Progenitor cell of endocrine pancreas (in vitro differentiated cells): ENCODE measurements around the gene ITGAD. TPM values are rescaled to one million over a fixed set of nuclear protein-coding genes. Genes with fewer than 3 reads are reported as not detected.

Source experiments
- DNase-seq: peaks from one replicate; pipeline ENCODE4 v3.0.0; 2021; ENCODE audit warnings: low spot score; ENCODE audit not compliant: unreplicated experiment
- H3K27ac Mint-ChIP-seq: 2 replicates; pipeline ENCODE4 v1.8.0; 2021; ENCODE audit warnings: mild to moderate bottlenecking, moderate library complexity, mixed read lengths
- H3K27me3 Mint-ChIP-seq: 2 replicates; pipeline ENCODE4 v1.8.0; 2021; ENCODE audit warnings: mixed read lengths
- H3K36me3 Mint-ChIP-seq: 2 replicates; pipeline ENCODE4 v1.8.0; 2022; ENCODE audit warnings: mixed read lengths; ENCODE audit not compliant: insufficient read depth
- H3K4me1 Mint-ChIP-seq: 2 replicates; pipeline ENCODE4 v1.8.0; 2021; ENCODE audit warnings: low read depth, mixed read lengths
- H3K4me3 Mint-ChIP-seq: 2 replicates; pipeline ENCODE4 v1.8.0; 2021; ENCODE audit warnings: low read depth, mild to moderate bottlenecking, moderate library complexity, mixed read lengths
- H3K9me3 Mint-ChIP-seq: 2 replicates; pipeline ENCODE4 v1.8.0; 2021; ENCODE audit warnings: low read depth, mixed read lengths
- total RNA-seq: library from RNA; stranded (reverse); gene quantifications from 2 replicates; pipeline ENCODE4 v1.2.1, GENCODE V29; 2021
- TF ChIP-seq, protein P1 (sequence below): fragments of 200-600 bp; sonication (generic); IDR thresholded peaks from one replicate; pipeline ENCODE4 v1.5.0; 2021; ENCODE audit warnings: antibody characterized with exemption, mild to moderate bottlenecking; ENCODE audit not compliant: unreplicated experiment

The ITGAD gene
- total RNA-seq, 1 donor from 2014 or later = not detected

DNA sequence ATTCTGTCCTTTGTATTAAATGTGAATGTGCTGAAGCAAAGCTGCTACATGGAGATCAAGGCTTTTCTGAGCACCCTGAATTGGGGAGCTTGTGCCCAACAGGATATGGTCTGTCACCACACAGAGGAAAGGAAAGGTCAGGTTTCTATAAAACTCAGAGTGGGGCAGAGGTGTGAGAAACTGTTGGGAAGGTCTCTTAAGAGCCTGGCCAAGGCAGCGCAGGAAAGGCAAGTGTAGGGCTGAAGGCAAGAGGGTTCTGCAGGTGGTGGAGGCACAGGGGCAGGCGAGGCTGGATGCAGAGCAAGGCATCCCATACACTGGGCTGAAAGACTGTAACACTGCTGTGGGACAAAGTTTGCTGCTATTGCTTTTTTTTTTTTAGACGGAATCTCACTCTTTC is 26.9 kb downstream of the ITGAD start:
- Mint-ChIP-seq H3K27me3 (peaks cover 48% of the 10 kb centered on the region), H3K36me3 (no peaks in the 10 kb centered on the region), H3K4me1 (no peaks in the 10 kb centered on the region), H3K9me3 (no peaks in the 10 kb centered on the region), H3K27ac (no peak overlapping the region), H3K4me3 (no peak overlapping the region)
- TF ChIP-seq, protein P1, sequence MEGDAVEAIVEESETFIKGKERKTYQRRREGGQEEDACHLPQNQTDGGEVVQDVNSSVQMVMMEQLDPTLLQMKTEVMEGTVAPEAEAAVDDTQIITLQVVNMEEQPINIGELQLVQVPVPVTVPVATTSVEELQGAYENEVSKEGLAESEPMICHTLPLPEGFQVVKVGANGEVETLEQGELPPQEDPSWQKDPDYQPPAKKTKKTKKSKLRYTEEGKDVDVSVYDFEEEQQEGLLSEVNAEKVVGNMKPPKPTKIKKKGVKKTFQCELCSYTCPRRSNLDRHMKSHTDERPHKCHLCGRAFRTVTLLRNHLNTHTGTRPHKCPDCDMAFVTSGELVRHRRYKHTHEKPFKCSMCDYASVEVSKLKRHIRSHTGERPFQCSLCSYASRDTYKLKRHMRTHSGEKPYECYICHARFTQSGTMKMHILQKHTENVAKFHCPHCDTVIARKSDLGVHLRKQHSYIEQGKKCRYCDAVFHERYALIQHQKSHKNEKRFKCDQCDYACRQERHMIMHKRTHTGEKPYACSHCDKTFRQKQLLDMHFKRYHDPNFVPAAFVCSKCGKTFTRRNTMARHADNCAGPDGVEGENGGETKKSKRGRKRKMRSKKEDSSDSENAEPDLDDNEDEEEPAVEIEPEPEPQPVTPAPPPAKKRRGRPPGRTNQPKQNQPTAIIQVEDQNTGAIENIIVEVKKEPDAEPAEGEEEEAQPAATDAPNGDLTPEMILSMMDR = no peak
- no peak for DNase-seq

GRCh38 chr16:31421587-31421986 is 28.5 kb downstream of the ITGAD start:
- TF ChIP-seq, protein P1 = no peak
- DNase-seq = no peak
- Mint-ChIP-seq H3K36me3 (no peaks in the 10 kb centered on the region), H3K27me3 (peaks cover 48% of the 10 kb centered on the region), H3K27ac (no peak overlapping the region), H3K9me3 (no peaks in the 10 kb centered on the region), H3K4me1 (no peaks in the 10 kb centered on the region), H3K4me3 (no peak overlapping the region)

- Mint-ChIP-seq H3K4me1 (no peaks in the 10 kb centered on the region), H3K4me3 (no peak overlapping the region), H3K27me3 (peaks cover 43% of the 10 kb centered on the region), H3K36me3 (no peaks in the 10 kb centered on the region), H3K9me3 (no peaks in the 10 kb centered on the region), H3K27ac (no peak overlapping the region)
- TF ChIP-seq, protein P1 = no peak
- no peak for DNase-seq
These were observed 30.1 kb downstream of the ITGAD start for GRCh38 chr16:31423241-31423640.

- peaks cover 45% of the 10 kb centered on the region for H3K27me3 Mint-ChIP-seq
These were observed 30.7 kb downstream of the ITGAD start for GRCh38 chr16:31423801-31424200.

GRCh38 chr16:31427441-31428278 is 34.5 kb downstream of the ITGAD start:
- no peaks in the 10 kb centered on the region for H3K36me3 Mint-ChIP-seq
- TF ChIP-seq, protein P1 = no peak
- no peak overlapping the region for H3K27ac Mint-ChIP-seq
- no peak overlapping the region for H3K4me3 Mint-ChIP-seq
- no peak for DNase-seq
- peaks cover 44% of the 10 kb centered on the region for H3K27me3 Mint-ChIP-seq
- no peaks in the 10 kb centered on the region for H3K9me3 Mint-ChIP-seq
- H3K4me1 Mint-ChIP-seq = no peaks in the 10 kb centered on the region

More at GRCh38 chr16:31423801-31424200, 30.7 kb downstream of the ITGAD start:
- Mint-ChIP-seq H3K36me3 (no peaks in the 10 kb centered on the region), H3K4me3 (no peak overlapping the region), H3K4me1 (no peaks in the 10 kb centered on the region), H3K9me3 (no peaks in the 10 kb centered on the region), H3K27ac (no peak overlapping the region)
- DNase-seq = no peak
- TF ChIP-seq, protein P1 = no peak
